SK-N-SH (cell line): ENCODE measurements around the gene CDC42.

ENCODE experiments used
- ELF1 ChIP-seq: IDR thresholded peaks from 2 replicates; pipeline ENCODE4 v1.4.0; 2012
- EP300 ChIP-seq, 2 experiments: IDR thresholded peaks; 2 replicates each; pipeline versions ENCODE4 v1.4.0 to v1.6.1; 2012; ENCODE audit warnings: borderline replicate concordance in 1 of 2, low read depth in 1 of 2, low read length in 1 of 2
- EZH2phosphoT487 ChIP-seq: fragments of 200-600 bp; sonication (generic); IDR thresholded peaks from 2 replicates; pipeline ENCODE4 v1.6.1; 2017; ENCODE audit warnings: low read depth, mixed run types, mild to moderate bottlenecking, antibody characterized with exemption, moderate library complexity, borderline replicate concordance
- FOXM1 ChIP-seq: IDR thresholded peaks from 2 replicates; pipeline ENCODE4 v1.4.0; 2012; ENCODE audit warnings: low read depth, mild to moderate bottlenecking
- POLR2AphosphoS5 ChIP-seq: IDR thresholded peaks from 2 replicates; pipeline ENCODE4 v1.6.1; 2012; ENCODE audit warnings: low read depth, low read length

DNA sequence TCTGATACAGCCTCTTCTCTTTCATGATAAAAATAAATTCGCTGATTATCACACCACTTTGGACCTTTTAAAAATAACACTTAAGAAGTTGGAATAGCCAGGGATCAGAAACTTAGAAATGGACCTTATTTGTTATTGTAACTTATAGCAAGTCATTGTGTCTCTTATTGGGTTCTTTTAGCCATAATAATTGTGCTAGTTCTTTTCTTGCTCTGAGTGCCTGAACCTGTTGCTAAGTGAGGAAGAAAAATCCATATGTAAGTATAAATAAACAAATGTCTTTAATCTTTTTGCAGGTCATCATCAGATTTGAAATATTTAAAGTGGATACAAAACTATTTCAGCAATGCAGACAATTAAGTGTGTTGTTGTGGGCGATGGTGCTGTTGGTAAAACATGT is 25.6 kb downstream of the CDC42 start:
- TF ChIP-seq FOXM1: no peak
- no peak for TF ChIP-seq POLR2AphosphoS5
- TF ChIP-seq ELF1: no peak
- TF ChIP-seq EZH2phosphoT487: no peak
- TF ChIP-seq EP300 (IDR thresholded peaks at IDR 0.05; ENCODE audit: borderline replicate concordance in 1 of 2, low read depth in 1 of 2, low read length in 1 of 2): no peak
